Measurements from ENCODE around the gene IAH1.
A peak's percentile ranks its signal among the peaks of the same experiment; 100 is the strongest.

The IAH1 gene

DNA sequence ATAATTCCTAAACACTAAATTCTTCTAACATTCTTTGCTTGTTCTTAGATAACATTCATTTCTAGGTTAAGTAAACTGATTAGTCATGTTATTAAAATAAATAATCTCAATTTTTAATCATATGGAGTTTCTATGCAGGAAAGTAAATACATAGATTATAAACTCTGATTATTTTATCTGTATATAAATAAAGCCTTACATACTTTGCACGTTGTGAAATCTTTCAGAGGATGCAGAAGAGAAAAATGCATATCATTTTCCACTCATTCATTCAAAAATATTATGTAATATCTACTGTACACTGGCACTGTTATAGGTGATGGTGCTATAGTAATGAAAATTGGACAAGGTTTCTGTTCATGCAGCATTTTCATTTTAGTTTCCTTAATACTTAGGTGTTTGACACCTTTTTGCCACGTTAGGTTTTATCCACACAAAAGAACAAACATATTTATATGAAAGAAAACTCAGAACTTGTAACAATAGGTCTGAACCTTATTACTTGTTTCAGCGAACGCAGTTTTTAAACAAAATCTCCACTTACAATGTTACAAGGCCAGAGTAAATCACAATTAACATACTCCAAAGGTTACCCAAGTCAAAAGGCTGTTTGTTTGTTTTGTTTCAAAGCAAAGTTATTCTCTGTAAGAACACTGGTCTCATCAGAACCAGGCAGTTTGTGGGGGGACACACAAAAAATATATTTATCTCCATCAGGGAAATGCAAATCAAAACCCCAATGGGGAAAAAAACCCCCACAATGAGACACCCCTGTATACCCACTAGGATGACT is 53.8 kb downstream of the IAH1 start:
- H3K27ac Mint-ChIP-seq = no peak overlapping the region
- DNase-seq (no peak), ATAC-seq (no peak)
- H3K9me3 Mint-ChIP-seq = no peaks in the 10 kb centered on the region
- no peaks in the 10 kb centered on the region for H3K4me1 Mint-ChIP-seq
- H3K36me3 Mint-ChIP-seq (ENCODE audit: low read depth) = peaks cover 29% of the 10 kb centered on the region
- no peaks in the 10 kb centered on the region for H3K27me3 Mint-ChIP-seq
- H3K4me3 Mint-ChIP-seq = no peak overlapping the region

DNA sequence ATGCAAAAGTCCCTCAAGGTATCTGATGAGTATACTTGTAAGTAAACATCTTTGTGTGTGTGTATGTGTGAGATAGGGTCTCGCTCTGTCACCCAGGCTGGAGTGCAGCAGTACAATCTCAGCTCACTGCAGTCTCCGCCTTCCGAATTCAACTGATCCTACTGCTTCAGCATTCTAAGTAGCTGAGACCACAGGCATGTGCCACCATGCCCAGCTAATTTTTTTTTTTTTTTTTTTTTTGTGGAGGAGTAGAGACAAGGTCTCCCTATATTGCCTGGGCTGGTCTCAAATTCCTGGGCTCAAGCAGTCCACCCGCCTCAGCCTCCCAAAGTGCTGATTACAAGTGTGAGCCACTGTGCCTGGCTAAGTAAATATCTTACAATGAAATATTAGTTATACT is 58.1 kb downstream of the IAH1 start:
- no peak overlapping the region for H3K27ac Mint-ChIP-seq
- ATAC-seq (no peak), DNase-seq (no peak)
- peaks cover 19% of the 10 kb centered on the region for H3K36me3 Mint-ChIP-seq (ENCODE audit: low read depth)
- peaks cover 13% of the 10 kb centered on the region for H3K4me1 Mint-ChIP-seq
- no peak overlapping the region for H3K4me3 Mint-ChIP-seq
- no peaks in the 10 kb centered on the region for H3K9me3 Mint-ChIP-seq
- no peaks in the 10 kb centered on the region for H3K27me3 Mint-ChIP-seq

DNA sequence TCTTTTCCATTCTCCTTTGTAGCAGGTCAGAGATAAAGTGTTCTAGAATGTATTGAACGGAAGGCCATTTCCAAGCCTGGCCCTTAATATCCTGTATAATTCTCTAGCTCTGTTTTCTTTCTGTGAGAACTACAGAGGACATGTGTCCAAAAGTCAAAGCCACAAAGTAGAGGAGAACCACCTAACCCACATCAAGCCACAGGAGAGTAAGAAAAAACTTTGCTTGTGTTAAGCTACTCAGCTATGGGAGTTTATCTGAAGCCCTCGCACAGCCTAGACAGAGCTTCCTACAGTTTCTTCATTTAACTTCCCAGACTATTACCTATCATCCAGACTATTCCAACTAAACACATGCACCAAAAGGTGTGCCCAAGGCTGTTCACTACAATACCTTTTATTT is 59.3 kb downstream of the IAH1 start:
- Mint-ChIP-seq H3K4me1 (peaks cover 22% of the 10 kb centered on the region), H3K27me3 (no peaks in the 10 kb centered on the region), H3K36me3 (ENCODE audit: low read depth) (peaks cover 17% of the 10 kb centered on the region), H3K9me3 (no peaks in the 10 kb centered on the region), H3K27ac (no peak overlapping the region), H3K4me3 (no peak overlapping the region)
- ATAC-seq = no peak
- no peak for DNase-seq

DNA sequence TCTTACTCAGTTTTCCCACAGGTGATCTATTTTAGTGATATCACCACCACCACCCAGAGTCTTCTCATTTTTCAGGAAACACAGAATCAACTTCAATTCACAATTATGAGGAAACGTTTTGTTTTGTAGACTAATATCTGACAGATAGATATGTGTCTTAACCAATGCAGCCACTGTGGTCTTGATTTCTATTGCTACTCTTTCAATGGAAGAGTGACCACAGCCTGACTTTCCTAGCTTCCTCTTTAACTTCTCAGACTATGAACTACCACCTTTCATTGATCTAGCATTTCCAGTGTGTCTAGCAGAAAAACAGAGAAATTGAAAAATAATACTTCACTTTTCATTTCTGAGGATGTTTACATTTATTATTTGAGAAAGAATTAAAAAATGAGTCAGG is 60.8 kb downstream of the IAH1 start:
- H3K4me1 Mint-ChIP-seq = peaks cover 30% of the 10 kb centered on the region
- H3K36me3 Mint-ChIP-seq (ENCODE audit: low read depth) = peaks cover 19% of the 10 kb centered on the region
- H3K27ac Mint-ChIP-seq = no peak overlapping the region
- no peaks in the 10 kb centered on the region for H3K27me3 Mint-ChIP-seq
- DNase-seq (no peak), ATAC-seq (no peak)
- no peak overlapping the region for H3K4me3 Mint-ChIP-seq
- no peaks in the 10 kb centered on the region for H3K9me3 Mint-ChIP-seq

DNA sequence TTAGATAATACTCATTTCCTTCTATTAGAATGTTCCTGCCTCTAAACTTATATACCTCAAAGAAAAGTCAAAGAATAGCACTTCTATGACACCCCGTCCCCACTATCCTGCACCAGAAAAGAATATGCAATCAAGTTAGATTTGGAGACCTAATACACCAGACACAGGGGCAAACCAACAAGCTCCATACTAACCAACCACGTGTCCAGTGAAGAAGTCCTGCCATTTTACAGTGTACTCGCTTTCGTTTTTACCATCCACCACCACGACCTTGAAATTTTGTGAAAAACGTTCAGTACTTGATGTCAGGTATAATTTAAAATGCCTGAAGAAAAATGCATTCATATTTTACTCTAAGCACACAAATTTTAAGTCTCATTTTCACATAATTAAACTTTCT is 62.2 kb downstream of the IAH1 start:
- Mint-ChIP-seq H3K27ac (peak overlapping the region; percentile 24), H3K4me1 (peaks cover 30% of the 10 kb centered on the region), H3K9me3 (no peaks in the 10 kb centered on the region), H3K4me3 (no peak overlapping the region), H3K36me3 (ENCODE audit: low read depth) (peaks cover 17% of the 10 kb centered on the region), H3K27me3 (no peaks in the 10 kb centered on the region)
- ATAC-seq (no peak), DNase-seq (no peak)

DNA sequence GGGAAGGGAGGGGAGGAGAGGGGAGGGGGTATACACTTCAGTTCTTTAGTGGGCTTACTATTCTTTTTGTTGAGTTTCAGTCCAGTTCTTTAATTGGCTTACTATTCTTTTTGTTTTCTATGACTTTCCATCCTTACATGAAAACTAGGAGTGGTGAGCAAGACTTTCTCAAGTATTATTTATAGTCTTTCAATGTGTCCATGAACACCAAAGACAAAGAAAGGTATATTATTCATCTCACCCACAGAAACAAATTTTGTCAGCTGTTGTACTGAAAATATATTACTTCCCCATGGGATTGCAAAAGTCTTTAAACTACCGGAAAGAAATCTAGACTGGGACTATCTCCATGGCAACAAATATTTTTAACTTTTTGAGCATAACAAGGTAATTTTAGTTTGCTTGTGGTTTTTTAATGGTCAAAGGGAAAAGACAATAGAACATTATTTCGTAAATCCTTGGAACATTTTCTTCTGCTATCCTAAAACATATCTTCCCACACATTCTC is 63.7 kb downstream of the IAH1 start:
- no peak for DNase-seq
- H3K36me3 Mint-ChIP-seq (ENCODE audit: low read depth) = peaks cover 17% of the 10 kb centered on the region

More for the DNA sequence above, 63.7 kb downstream of the IAH1 start:
- Mint-ChIP-seq H3K9me3 (no peaks in the 10 kb centered on the region), H3K27ac (no peak overlapping the region), H3K27me3 (no peaks in the 10 kb centered on the region), H3K4me3 (no peak overlapping the region), H3K4me1 (peaks cover 30% of the 10 kb centered on the region)
- ATAC-seq = no peak

Measured in activated naive CD8-positive, alpha-beta T cell treated with anti-CD3 and anti-CD28 coated beads, Interleukin-2, amount 50 U/mL, for 24 hours (primary cell).